HG02588 (cell line): ENCODE results near the gene SIK2.
"Not testable (repeated sequence)": the region's sequence is repeated elsewhere in the genome, so short reads cannot be mapped to it uniquely, and the experiment has no call there.

Experiments
- ATAC-seq: cut with Tn5 transposase; IDR thresholded peaks from one replicate; pipeline ENCODE4 v1.9.1; 2021; ENCODE audit warnings: mild to moderate bottlenecking, moderate library complexity; ENCODE audit not compliant: unreplicated experiment

The SIK2 gene

GRCh38 chr11:111694851-111695250 lies 92.6 kb downstream of the SIK2 start:
- ATAC-seq, result no peak

DNA sequence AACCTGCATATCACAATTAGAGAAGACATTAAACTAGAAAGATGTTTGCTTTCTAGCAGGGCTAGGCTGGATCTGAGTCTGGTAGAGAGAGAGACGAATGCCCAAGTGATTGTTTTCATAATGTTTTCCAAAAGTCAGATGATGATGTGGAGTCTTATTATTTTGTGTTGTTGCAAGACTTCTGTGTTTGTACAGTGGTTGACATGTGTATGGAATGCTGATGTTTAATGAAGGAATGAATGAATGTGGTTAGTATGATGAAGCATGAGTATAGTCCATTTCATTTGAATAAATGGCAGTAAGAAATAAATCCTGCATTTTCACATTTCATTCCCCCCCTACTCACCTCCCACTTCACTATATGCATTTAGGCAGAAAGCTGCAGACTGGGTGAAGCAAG lies 94.3 kb downstream of the SIK2 start:
- no peak for ATAC-seq

- ATAC-seq, result peak; percentile 41
Observed at GRCh38 chr11:111697933-111698371, 95.7 kb downstream of the SIK2 start.

- ATAC-seq, result no peak
Observed at GRCh38 chr11:111698852-111699559, 96.8 kb downstream of the SIK2 start.

DNA sequence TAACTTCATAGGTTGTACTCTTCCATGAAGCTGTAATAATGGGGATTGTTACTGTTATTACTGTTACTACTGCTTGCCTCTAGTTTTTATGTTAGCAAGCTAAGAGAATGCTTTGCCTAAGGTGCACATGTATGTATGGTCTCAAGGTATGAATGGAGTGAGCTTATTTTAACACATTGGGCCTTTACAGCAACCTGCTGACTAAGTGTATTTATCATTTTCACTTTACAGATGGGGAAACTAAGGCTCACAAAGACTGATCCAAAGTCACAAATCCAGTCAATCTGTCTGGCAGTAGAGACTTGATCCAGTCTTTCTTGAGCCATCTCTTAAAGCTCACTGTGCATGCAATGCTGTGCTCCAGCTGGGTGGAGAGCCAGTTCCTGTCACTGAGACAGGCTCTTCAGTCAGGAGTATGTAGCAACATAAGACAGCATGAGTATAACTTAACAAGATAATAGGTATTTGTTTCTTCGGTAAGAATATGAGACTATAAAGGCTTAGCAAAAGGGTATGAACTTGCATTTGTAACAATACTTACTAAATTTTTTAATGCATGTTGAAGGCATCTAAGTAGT lies 97.4 kb downstream of the SIK2 start:
- ATAC-seq, result no peak

DNA sequence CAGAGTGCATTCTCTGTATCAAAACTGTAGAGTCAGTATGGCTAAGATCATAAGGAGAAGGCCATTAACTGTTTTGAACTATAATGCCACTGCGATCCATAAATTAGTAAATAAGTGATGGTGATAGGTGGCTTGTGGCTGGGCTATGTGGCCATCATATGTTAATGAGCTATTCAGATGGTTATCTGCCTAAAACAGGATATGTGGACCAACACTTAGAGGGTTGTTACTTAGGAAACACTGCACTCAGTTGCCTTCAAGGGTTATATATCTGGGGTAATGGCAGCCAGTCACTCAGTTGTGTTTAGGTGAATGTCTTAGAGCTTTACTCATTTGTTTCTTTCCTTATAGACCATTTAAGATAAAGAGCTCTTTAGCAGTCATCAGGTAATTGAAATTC lies 97.9 kb downstream of the SIK2 start:
- no peak for ATAC-seq

DNA sequence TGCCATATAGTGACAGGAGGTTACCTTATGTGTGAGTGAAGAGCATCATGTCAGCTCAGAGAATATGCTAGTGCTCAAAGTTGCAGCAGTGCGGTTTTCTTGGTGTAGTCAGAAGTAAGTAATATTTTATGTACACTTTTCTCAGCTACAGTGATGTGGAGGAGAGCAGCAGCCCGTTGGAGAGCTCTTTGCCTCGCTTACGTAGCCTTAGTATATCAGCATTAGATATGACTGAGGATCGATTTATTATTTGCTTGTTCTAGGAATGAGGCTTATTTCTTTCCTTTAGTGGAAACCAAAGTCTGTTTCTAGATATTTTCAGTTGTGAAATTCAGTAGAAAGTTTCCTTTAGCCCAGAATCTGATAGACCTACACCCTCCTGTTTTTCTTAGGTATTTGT lies 100.4 kb downstream of the SIK2 start:
- no peak for ATAC-seq

GRCh38 chr11:111703576-111703975 lies 101.3 kb downstream of the SIK2 start:
- no peak for ATAC-seq

DNA sequence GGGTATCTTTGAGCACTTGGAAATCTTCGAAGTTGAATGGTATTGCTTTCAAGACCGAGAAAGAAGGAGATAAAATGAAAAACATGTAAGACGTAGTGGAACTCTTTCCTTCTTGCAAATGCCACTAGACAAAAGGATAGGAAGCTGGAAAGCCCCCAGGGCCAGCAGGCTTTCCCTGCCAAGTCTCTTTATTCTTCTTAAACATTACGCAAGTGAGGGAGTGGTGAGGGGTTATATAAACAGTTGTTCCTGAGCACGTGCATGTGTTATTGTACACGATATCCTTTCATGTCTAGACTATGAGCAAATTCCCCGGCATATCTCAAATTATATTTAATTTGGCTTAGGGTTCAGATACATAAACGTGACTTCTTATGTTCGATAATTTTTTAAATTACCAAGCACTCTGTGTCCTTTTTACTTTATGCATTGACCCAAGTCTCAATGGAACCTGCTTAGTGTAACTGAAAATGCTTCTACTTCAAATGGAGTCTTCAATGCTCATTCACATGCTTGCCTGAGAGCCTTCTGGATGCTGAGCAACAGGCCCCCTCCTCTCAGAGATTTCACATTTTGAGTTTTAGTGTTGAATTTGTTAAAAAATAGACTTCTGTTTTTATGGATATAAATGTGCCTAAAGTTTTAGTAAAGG lies 104.9 kb downstream of the SIK2 start:
- no peak for ATAC-seq

GRCh38 chr11:111707691-111708067 lies 105.4 kb downstream of the SIK2 start:
- no peak for ATAC-seq

- ATAC-seq, result no peak
Observed at GRCh38 chr11:111714522-111714921, 112.3 kb downstream of the SIK2 start.

DNA sequence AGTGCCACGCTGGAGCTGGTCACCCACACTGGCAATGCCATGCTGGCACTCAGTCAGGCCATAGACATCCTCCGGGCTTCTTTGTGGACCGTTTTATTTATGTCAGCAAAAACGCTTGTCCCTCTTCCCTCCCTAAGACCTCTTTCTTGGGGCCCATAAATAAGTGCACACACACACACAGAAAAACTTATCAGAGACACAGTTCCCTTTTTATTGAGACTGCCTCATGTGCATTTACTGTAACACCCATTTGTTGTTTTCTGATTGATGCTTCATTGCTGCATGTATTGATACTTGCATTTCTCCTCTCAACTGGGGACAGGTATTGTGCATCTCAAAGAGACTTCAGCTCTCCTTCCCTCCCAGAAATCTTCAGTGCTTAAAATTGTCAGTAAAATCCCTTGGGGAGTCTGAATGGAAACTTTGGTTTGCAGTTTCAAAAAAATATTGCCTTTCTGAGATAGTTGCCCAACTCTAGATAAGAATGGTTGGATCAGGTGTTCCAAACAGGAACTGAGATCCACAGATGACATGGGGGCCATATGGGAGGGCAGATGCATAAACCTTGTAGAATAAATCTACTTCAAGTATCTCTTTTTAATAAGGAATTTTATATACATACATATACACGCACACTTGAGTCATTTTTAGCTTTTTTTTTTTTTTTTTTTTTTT lies 113.0 kb downstream of the SIK2 start:
- no peak for ATAC-seq

- not testable (repeated sequence) for ATAC-seq
Observed at GRCh38 chr11:111717660-111718059, 115.4 kb downstream of the SIK2 start.

DNA sequence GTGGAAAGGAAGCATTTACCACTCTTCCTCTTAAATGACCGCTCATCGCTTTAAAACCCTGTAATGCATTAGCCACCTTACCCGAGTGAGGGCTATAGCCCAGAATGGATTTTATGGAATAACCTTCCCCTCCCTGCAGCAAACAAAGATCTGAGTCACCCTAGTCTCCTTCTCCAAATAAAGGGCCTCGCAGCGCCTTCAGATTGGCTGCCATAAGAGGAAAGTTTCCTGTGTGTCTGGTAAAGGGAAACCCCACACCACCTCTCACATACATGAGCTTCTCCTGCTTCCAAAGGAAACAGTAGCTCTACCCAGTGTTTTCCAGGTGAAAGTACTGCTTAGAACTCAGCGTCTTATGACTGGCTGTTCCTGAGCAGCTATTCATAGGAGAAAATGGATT lies 116.2 kb downstream of the SIK2 start:
- ATAC-seq, result no peak

DNA sequence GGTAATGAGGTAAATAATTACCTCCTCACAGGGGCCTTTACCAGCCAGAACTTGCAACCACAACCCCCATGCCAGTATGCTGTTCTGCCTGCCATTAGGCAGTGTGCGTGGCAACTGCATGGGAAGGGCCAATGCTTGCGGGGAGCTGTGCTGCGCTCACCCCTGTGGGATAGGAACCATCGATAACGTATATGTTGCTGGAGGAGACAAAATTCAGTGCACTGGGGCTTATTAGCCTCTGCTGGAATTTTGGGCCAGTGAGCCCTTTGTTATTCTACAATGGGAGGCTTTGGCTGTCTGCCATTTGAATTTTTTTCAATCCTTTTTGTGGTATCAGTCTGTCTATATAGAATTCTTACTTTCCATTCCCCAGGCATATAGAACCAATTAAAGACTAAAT lies 116.6 kb downstream of the SIK2 start:
- no peak for ATAC-seq

DNA sequence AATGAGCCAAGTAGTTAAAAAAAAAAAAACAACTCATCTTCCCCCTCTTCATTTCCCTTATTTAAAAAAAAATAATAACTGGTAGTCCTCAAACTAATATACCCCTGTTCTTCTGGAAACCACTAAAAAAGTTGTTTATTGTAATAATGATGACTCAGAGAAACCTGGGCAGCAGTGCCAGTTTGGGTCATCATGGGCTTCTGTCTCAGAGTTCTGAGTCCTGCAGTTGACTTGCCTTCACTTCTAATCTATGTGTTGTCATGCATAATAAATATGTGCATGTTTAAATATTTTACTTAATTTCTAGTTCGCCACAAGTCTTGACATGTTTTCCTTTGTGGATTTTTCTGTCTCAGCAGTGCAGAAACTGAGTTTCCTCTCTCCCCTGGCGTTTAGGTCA lies 117.1 kb downstream of the SIK2 start:
- ATAC-seq, result no peak

- no peak for ATAC-seq
Observed at GRCh38 chr11:111720801-111721494, 118.7 kb downstream of the SIK2 start.

- ATAC-seq, result no peak
Observed at GRCh38 chr11:111722501-111722900, 120.3 kb downstream of the SIK2 start.

GRCh38 chr11:111723595-111723994 lies 121.3 kb downstream of the SIK2 start:
- ATAC-seq, result no peak

DNA sequence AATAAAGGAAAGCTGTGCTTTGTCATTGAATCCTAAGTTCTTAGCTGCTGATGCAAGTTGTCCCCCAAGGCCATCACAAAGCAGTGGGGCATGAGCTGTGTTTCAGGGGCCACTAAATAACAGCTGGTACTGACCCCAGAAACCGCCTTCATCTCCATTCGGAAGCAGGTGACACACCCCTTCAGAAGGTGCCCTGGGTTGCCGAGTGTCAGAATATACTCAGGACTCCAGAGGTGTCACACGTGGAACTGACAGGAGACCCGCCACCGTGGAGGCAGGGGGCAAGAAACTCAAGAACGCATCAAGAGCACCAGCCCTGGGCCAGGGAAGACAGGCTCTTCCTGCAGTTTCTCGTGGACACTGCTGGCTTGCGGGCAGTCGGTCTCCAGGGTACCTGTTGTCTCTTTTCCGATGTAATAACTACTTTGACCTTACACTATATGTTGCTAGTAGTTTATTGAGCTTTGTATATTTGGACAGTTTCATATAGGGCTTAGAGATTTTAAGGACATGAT lies 122.4 kb downstream of the SIK2 start:
- no peak for ATAC-seq

DNA sequence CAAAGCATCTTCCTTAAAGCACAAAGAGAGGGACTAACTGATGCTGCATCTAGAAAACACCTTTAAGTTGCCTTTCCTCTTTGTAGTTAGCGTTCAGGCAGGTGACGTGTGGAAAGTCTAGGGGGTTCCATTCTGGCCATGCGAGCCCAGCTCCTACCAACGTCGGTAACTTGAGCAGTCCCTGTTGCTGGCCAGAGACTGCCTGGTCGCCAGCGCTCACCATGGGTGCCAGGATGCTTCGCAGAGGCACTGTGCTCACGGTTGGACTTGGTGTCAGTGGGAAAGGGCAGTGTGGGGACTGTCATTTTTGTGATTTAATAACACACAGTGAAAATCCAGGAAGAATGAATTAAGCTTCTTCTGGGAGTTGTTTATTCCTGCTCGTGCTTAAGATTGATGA lies 123.4 kb downstream of the SIK2 start:
- no peak for ATAC-seq
